HG03378 (cell line): ENCODE data around the gene IGSF9B.

Experiments used
- ATAC-seq: cut with Tn5 transposase; IDR thresholded peaks from one replicate; pipeline ENCODE4 v1.9.1; 2021; ENCODE audit warnings: mild to moderate bottlenecking, moderate library complexity; ENCODE audit not compliant: unreplicated experiment

The IGSF9B gene

GRCh38 chr11:133922078-133922870 lies 34.5 kb downstream of the IGSF9B start:
- ATAC-seq: no peak

GRCh38 chr11:133921513-133921912 lies 35.3 kb downstream of the IGSF9B start:
- ATAC-seq: no peak

GRCh38 chr11:133921026-133921425 lies 35.7 kb downstream of the IGSF9B start:
- ATAC-seq: no peak

GRCh38 chr11:133920109-133920990 lies 36.4 kb downstream of the IGSF9B start:
- ATAC-seq: no peak

GRCh38 chr11:133919330-133920108 lies 37.2 kb downstream of the IGSF9B start:
- no peak for ATAC-seq

- ATAC-seq: no peak
Measured at GRCh38 chr11:133918608-133919260, 38.0 kb downstream of the IGSF9B start.

- no peak for ATAC-seq
Measured at GRCh38 chr11:133917921-133918607, 38.7 kb downstream of the IGSF9B start.

- no peak for ATAC-seq
Measured at GRCh38 chr11:133916784-133917440, 39.9 kb downstream of the IGSF9B start.

GRCh38 chr11:133913761-133914160 lies 43.0 kb downstream of the IGSF9B start:
- no peak for ATAC-seq

- ATAC-seq: no peak
Measured at GRCh38 chr11:133911171-133911570, 45.6 kb downstream of the IGSF9B start.

GRCh38 chr11:133910101-133910500 lies 46.7 kb downstream of the IGSF9B start:
- no peak for ATAC-seq

- ATAC-seq: no peak
Measured at GRCh38 chr11:133908827-133909226, 47.9 kb downstream of the IGSF9B start.

- no peak for ATAC-seq
Measured at GRCh38 chr11:133907841-133908241, 48.9 kb downstream of the IGSF9B start.

- no peak for ATAC-seq
Measured at GRCh38 chr11:133907216-133907615, 49.6 kb downstream of the IGSF9B start.

- ATAC-seq: no peak
Measured at GRCh38 chr11:133906746-133907145, 50.0 kb downstream of the IGSF9B start.

GRCh38 chr11:133906241-133906640 lies 50.5 kb downstream of the IGSF9B start:
- ATAC-seq: no peak

- ATAC-seq: peak; percentile 51
Measured at GRCh38 chr11:133905677-133906156, 51.1 kb downstream of the IGSF9B start.

- no peak for ATAC-seq
Measured at GRCh38 chr11:133904818-133905515, 51.8 kb downstream of the IGSF9B start.
